Aorta (tissue), 5 donors: ENCODE results near the gene AKR7A2. TPM values are rescaled to one million over a fixed set of nuclear protein-coding genes. Genes with fewer than 3 reads are reported as not detected.
"Not testable (repeated sequence)": the region's sequence is repeated elsewhere in the genome, so short reads cannot be mapped to it uniquely, and the experiment has no call there.

Experiments used
- ATAC-seq: fragments of 200-7000 bp; cut with Tn5 transposase; one replicate; pipeline ENCODE4 v1.9.1; 2022; ENCODE audit warnings: moderate library complexity; ENCODE audit not compliant: low FRiP score
- DNase-seq, 2 donors: peaks; one replicate each; pipeline ENCODE4 v3.0.0-alpha.2; 2020
- H3K27ac ChIP-seq, 2 donors: one replicate each; pipeline ENCODE4 v1.5.1; 2013; ENCODE audit warnings: low read length in 2 of 2, mild to moderate bottlenecking in 2 of 2, moderate library complexity in 2 of 2, control low read depth in 1 of 2, inconsistent platforms in 1 of 2, low read depth in 1 of 2
- H3K27me3 ChIP-seq, 2 donors: one replicate each; pipeline ENCODE4 v1.6.1; 2013; ENCODE audit warnings: control low read depth in 1 of 2, low read length in 1 of 2, mild to moderate bottlenecking in 1 of 2, moderate library complexity in 1 of 2; ENCODE audit not compliant: insufficient read depth in 2 of 2, control insufficient read depth in 1 of 2
- H3K36me3 ChIP-seq, 2 donors: one replicate each; pipeline ENCODE4 v1.6.1; 2013; ENCODE audit warnings: control low read depth in 1 of 2, low read length in 1 of 2, mild to moderate bottlenecking in 1 of 2; ENCODE audit not compliant: insufficient read depth in 2 of 2, control insufficient read depth in 1 of 2
- H3K4me1 ChIP-seq, 2 donors: one replicate each; pipeline ENCODE4 v1.6.1; 2013; ENCODE audit warnings: low read length in 2 of 2, control low read depth in 1 of 2, mild to moderate bottlenecking in 1 of 2, moderate library complexity in 1 of 2; ENCODE audit not compliant: insufficient read depth in 2 of 2, control insufficient read depth in 1 of 2
- H3K4me3 ChIP-seq, 2 donors: one replicate each; pipeline ENCODE4 v1.5.1; 2013; ENCODE audit warnings: low read length in 2 of 2, control low read depth in 1 of 2, mild to moderate bottlenecking in 1 of 2
- H3K9me3 ChIP-seq: one replicate; pipeline ENCODE4 v1.6.1; 2013; ENCODE audit warnings: mild to moderate bottlenecking, low read length; ENCODE audit not compliant: control insufficient read depth
- WGBS, 2 donors: extraction: QIAGEN DNeasy Blood & Tissue Kit; methylation state at CpG; one replicate each; pipeline ENCODE4 v1.1.7; 2013; 5-methylcytosine and 5-hydroxymethylcytosine counted together
- intact Hi-C, 2 donors: fragments of 100-400 bp; cut with DNase I; formaldehyde crosslinking; loops; one replicate each; pipeline versions ENCODE4 v1.14.2 to v1.15.0; 2022
- polyA plus RNA-seq, 2 donors: library from polyadenylated mRNA; stranded (reverse); fragments of 200-250 nt; gene quantifications; one replicate each; pipeline ENCODE4 v1.2.3, GENCODE V29; 2013
- total RNA-seq, 2 donors: library from RNA; stranded (reverse); fragmentation: NEBNext Ultra II Directional; extraction: Animal tissue kit (Norgen Biotek cat#: 25700); gene quantifications; one replicate each; pipeline ENCODE4 v1.2.1, GENCODE V29; 2021
- donor health status: healthy with polysubstance abuse.
- donor health status: Bipolar disorder and iron deficiency.
- donor health status: DM: no; HTN: no; CAD: no.
- donor health status: DM: no; HTN: no; CAD: no.
- donor health status: DM: yes; HTN: yes; CAD: no.

Gene AKR7A2
- total and polyA plus RNA-seq, 4 donors = 19.3 to 48.0 (median 33.1) TPM

DNA sequence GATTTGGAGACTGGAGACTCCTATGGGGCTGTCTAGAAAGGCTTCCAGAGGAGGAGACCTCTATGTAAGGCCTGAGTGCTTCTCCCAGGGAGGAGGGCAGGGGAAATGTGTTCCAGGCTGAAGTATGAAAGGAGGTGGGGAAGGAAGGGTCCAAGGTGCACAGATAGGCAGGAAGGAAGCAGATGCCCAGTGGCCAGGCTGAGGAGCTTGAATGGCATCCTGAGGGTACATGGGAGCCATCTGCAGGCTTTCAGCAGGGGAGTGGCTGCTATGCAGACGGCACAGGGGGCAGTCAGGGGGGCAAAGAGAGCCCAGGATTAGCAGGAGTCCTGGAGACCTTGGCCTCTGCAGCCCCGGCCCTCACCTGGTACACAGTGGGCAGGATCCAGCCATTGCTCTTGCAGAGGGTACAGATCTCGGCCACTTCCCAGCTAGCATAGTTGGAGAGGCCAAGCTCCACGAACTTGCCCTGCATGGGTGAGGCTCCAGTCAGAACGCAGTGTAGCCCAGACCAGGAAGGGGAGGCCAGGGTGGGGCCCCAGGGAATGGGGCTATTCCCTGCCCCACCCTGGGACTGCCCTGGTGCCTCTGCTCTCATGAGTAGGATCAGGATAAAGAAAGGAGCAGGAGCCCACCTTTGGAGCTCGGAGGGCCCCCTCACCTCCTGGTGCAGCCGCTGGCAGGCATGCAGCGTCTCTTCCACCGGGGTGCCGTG is 4.0 kb downstream of the AKR7A2 start:
- Histone ChIP-seq H3K9me3 (no peaks in the 10 kb centered on the region), H3K36me3 (peaks cover 0 to 5% of the 10 kb centered on the region in 2 donors), H3K27ac (no peak overlapping the region), H3K4me3 (no peak overlapping the region), H3K27me3 (no peaks in the 10 kb centered on the region), H3K4me1 (no peaks in the 10 kb centered on the region)
- 91 to 93% methylated on average over 9 to 10 of the region's 10 CpGs for WGBS, 2 donors
- no peak for ATAC-seq
- intact Hi-C loops = no loop called here
- DNase-seq = no peak

- H3K4me1 ChIP-seq = no peaks in the 10 kb centered on the region
- intact Hi-C loops = no loop called here
- H3K27ac ChIP-seq = no peak overlapping the region
- ATAC-seq = no peak
- DNase-seq = no peak
- H3K9me3 ChIP-seq = no peaks in the 10 kb centered on the region
- H3K4me3 ChIP-seq = no peak overlapping the region
- 93% methylated on average over 6 of the region's 6 CpGs for WGBS, 2 donors
- peaks cover 0 to 5% of the 10 kb centered on the region in 2 donors for H3K36me3 ChIP-seq
- no peaks in the 10 kb centered on the region for H3K27me3 ChIP-seq
Observed at GRCh38 chr1:19306941-19307340, 5.0 kb downstream of the AKR7A2 start.

- no peak overlapping the region for H3K4me3 ChIP-seq
- WGBS, 2 donors = 85 to 95% methylated on average over 11 of the region's 11 CpGs
- H3K9me3 ChIP-seq = no peaks in the 10 kb centered on the region
- ATAC-seq (no peak), DNase-seq (no peak)
- no peak overlapping the region for H3K27ac ChIP-seq
- intact Hi-C loops = no loop called here
- no peaks in the 10 kb centered on the region for H3K27me3 ChIP-seq
- H3K4me1 ChIP-seq = no peaks in the 10 kb centered on the region
- peaks cover 0 to 5% of the 10 kb centered on the region in 2 donors for H3K36me3 ChIP-seq
Observed at GRCh38 chr1:19305880-19306279, 6.1 kb downstream of the AKR7A2 start.

GRCh38 chr1:19304081-19304480 is 7.9 kb downstream of the AKR7A2 start:
- ATAC-seq, H3K4me3 ChIP-seq, H3K9me3 ChIP-seq, H3K36me3 ChIP-seq, intact Hi-C loops, H3K27ac ChIP-seq, DNase-seq, H3K4me1 ChIP-seq, H3K27me3 ChIP-seq: not testable (repeated sequence)
- WGBS, 2 donors = 82 to 91% methylated on average over 6 to 10 of the region's 10 CpGs

GRCh38 chr1:19300211-19300610 is 11.7 kb downstream of the AKR7A2 start:
- intact Hi-C loops = no loop called here
- no peaks in the 10 kb centered on the region for H3K9me3 ChIP-seq
- H3K4me3 ChIP-seq = no peak overlapping the region
- no peak for ATAC-seq
- H3K27ac ChIP-seq = no peak overlapping the region
- 86 to 90% methylated on average over 2 of the region's 2 CpGs for WGBS, 2 donors
- no peak for DNase-seq
- no peaks in the 10 kb centered on the region for H3K27me3 ChIP-seq
- H3K36me3 ChIP-seq = peaks cover 0 to 2% of the 10 kb centered on the region in 2 donors
- no peaks in the 10 kb centered on the region for H3K4me1 ChIP-seq

GRCh38 chr1:19294638-19295037 is 17.3 kb downstream of the AKR7A2 start:
- H3K4me3 ChIP-seq = no peak overlapping the region
- H3K27me3 ChIP-seq = no peaks in the 10 kb centered on the region
- no peak overlapping the region for H3K27ac ChIP-seq
- intact Hi-C loops = no loop called here
- no peak for DNase-seq
- no peaks in the 10 kb centered on the region for H3K4me1 ChIP-seq
- 96 to 100% methylated on average over 2 of the region's 2 CpGs for WGBS, 2 donors
- ATAC-seq = no peak
- H3K9me3 ChIP-seq = no peaks in the 10 kb centered on the region
- no peaks in the 10 kb centered on the region for H3K36me3 ChIP-seq

GRCh38 chr1:19289244-19289643 is 22.7 kb downstream of the AKR7A2 start:
- WGBS, 2 donors = 6 to 22% methylated on average over 2 of the region's 2 CpGs
- Histone ChIP-seq H3K9me3 (no peaks in the 10 kb centered on the region), H3K27ac (no peak overlapping the region), H3K4me1 (no peaks in the 10 kb centered on the region), H3K4me3 (peak overlapping the region in 1 of 2 donors; percentile 71), H3K27me3 (no peaks in the 10 kb centered on the region), H3K36me3 (no peaks in the 10 kb centered on the region)
- no peak for ATAC-seq
- intact Hi-C loops = no loop called here
- DNase-seq = no peak

DNA sequence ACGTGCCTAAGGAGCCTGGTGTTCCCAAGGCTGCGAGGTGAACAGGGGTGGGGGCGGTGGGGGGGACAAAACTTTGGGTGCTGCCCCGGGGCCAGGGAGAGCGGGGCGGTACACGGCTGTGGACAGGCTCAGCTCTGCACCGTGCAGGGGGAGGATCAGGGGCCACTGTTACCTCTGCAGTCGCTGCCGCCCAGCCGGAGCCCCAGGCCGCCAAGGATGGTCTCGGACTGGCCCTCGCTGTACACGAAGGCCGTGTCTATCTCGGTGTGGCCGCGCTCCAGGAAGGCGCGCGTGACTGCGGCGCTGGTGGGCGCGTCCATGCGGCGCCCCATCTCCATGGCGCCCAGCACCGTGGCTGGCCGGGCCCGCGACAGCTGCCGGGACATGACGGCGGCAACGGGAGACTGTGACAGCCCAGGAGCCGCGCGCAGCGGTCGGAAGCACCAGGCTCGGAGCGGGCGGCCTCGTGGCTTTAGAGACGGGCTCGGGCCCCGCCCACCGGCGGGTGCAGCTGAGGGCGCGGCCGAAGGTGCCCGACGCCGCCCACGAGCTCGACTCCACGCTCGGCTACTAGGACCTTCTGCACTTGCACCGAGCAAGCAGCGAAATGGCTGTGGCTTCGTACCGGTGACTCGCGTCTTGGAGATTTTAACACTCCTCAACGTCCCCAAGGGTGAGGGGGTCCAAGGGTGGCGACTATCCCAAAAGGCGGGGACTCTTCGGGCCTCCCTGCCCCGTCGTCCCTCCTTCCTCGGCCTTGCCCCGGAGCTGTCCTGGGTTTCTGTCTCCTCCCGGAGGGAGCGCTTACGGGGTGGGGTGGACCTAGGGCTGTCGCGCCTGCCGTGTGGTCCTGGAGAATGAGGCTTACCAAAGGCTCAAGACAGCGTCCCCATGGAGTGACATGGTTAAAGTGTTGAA is 23.4 kb downstream of the AKR7A2 start, which contains the start of gene AKR7A3:
Gene AKR7A3, minus strand, starts transcription at position 447 of the 918 bp plus-strand sequence. Its CDS starts 61 bp downstream, at position 386.
- ATAC-seq (peak; percentile 79), DNase-seq (peak; percentile 63 to 86)
- 9 to 10% methylated on average over 48 to 76 of the region's 82 CpGs for WGBS, 2 donors
- H3K9me3 ChIP-seq, H3K4me1 ChIP-seq, intact Hi-C loops, H3K27me3 ChIP-seq, H3K36me3 ChIP-seq, H3K27ac ChIP-seq: not testable (repeated sequence)
- peak within 1 kb of the TSS; percentile 22 to 71 for H3K4me3 ChIP-seq
